Endothelial cell of umbilical vein (primary cell): Measurements from ENCODE around the gene FOXI2.

ENCODE experiments used
- CTCF ChIP-seq, 2 donors: IDR thresholded peaks; 1 replicate in 1 of 2; 2 replicates in 1 of 2; pipeline ENCODE4 v1.5.1; 2011; ENCODE audit warnings: low read length in 2 of 2, mild to moderate bottlenecking in 2 of 2, moderate library complexity in 2 of 2, control low read depth in 1 of 2, inconsistent platforms in 1 of 2, low read depth in 1 of 2; ENCODE audit not compliant: insufficient read depth in 1 of 2; ENCODE audit errors: extremely low read depth in 1 of 2
- EZH2 ChIP-seq: IDR thresholded peaks from 2 replicates; pipeline ENCODE4 v1.6.1; 2012; ENCODE audit warnings: borderline replicate concordance, low read depth, mild to moderate bottlenecking, moderate library complexity, low read length, inconsistent platforms; ENCODE audit not compliant: severe bottlenecking
- JUN ChIP-seq: IDR thresholded peaks from 2 replicates; pipeline ENCODE4 v1.6.1; 2011; ENCODE audit warnings: borderline replicate concordance, low read depth; ENCODE audit not compliant: insufficient read length, insufficient read depth
- MAX ChIP-seq: IDR thresholded peaks from 2 replicates; pipeline ENCODE4 v1.6.1; 2011; ENCODE audit not compliant: insufficient read depth, insufficient read length
- MYC ChIP-seq: IDR thresholded peaks from one replicate; pipeline ENCODE4 v1.6.1; 2011; ENCODE audit warnings: mild to moderate bottlenecking, low read depth, low read length
- POLR2A ChIP-seq: IDR thresholded peaks from 2 replicates; pipeline ENCODE4 v1.6.1; 2012; ENCODE audit warnings: low read depth, mild to moderate bottlenecking, control low read depth, low read length
- POLR2AphosphoS5 ChIP-seq: IDR thresholded peaks from 2 replicates; pipeline ENCODE4 v1.6.1; 2012; ENCODE audit warnings: low read depth, mild to moderate bottlenecking, control low read depth, low read length, moderate library complexity; ENCODE audit not compliant: insufficient read depth

DNA sequence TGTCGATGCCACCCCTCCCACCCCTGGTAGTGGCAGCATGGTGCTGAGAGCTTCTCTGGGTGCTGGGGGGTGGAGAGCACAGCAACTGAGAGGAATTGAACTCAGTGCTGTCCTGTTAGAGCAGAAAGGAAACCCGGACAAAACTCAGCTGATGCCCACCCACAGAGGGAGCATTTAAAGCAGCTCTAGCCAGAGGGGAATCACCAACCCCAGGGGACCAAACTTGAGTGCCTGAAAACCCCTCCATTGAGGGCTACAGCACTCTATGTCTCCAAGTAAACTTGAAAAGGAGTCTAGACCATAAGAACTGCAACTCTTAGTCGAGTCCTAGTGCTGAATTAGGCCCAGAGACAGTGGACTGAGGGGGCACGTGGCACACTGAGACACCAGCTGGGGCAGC, 16.8 kb upstream of the FOXI2 start:
- TF ChIP-seq CTCF (IDR thresholded peaks at IDR 0.05; ENCODE audit: extremely low read depth in 1 of 2, insufficient read depth in 1 of 2, low read depth in 1 of 2, low read length in 2 of 2) (no peak), EZH2 (no peak), POLR2A (no peak), POLR2AphosphoS5 (no peak), MYC (no peak), MAX (no peak), JUN (no peak)
